Measurements from ENCODE around the gene MTR. TPM values are rescaled to one million over a fixed set of nuclear protein-coding genes. Genes with fewer than 3 reads are reported as not detected.

Gene MTR
- total and polyA plus RNA-seq, 2 donors (not counting 1 experiment from before 2014, with no cell fraction given) = 9.9 to 49.1 TPM

DNA sequence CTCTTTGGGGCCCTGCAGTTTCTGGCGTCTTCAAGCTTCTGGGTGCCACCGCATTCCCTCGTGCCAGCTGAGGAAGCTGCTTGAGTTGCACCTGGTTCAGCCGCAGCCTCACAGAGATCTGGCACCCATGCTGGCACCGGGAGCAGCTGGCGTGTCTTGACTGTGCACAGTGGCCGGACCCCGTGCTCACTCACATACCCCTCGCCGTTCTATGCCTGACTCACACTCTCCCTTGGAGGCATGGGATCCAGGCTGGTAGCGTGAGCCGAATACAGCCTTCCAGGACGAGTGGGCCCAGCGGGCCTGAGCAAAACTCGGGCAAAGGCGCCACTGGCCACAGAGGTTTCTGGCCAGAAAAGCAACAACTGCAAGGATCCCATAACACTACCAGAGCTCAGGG lies 8.6 kb upstream of the MTR start:
- Mint-ChIP-seq H3K4me1 (no peaks in the 10 kb centered on the region), H3K4me3 (no peak overlapping the region), H3K9me3 (ENCODE audit: insufficient read depth) (no peaks in the 10 kb centered on the region), H3K27ac (no peak overlapping the region), H3K27me3 (peaks cover 20% of the 10 kb centered on the region)
- no peak overlapping the region for H3K27ac ChIP-seq (ENCODE audit: low read length in 2 of 2)
- H3K79me2 ChIP-seq (ENCODE audit: control insufficient read depth, insufficient read depth, low read length) = no peaks in the 10 kb centered on the region
- H3K9me3 ChIP-seq (ENCODE audit: control extremely low read depth in 1 of 3, control insufficient read depth in 2 of 3, insufficient read depth in 1 of 3, low read length in 2 of 3) = peaks cover 0 to 19% (median 0%) of the 10 kb centered on the region in 3 donors
- no peaks in the 10 kb centered on the region for H4K20me1 ChIP-seq (ENCODE audit: control insufficient read depth, insufficient read depth, low read length, poor library complexity, severe bottlenecking)
- no peak overlapping the region for H3K9ac ChIP-seq (ENCODE audit: low read length)
- H3K36me3 ChIP-seq (replicated peaks in 1 of 2; ENCODE audit: control extremely low read depth in 1 of 2, control insufficient read depth in 1 of 2, extremely low read depth in 1 of 2, insufficient read depth in 2 of 2, low read length in 1 of 2) = no peaks in the 10 kb centered on the region
- H3K4me1 ChIP-seq (ENCODE audit: control insufficient read depth in 2 of 2, insufficient read depth in 2 of 2, low read length in 2 of 2) = no peaks in the 10 kb centered on the region
- 97% methylated on average over 11 of the region's 16 CpGs for WGBS (ENCODE audit: insufficient coverage)
- TF ChIP-seq EZH2 (IDR thresholded peaks at IDR 0.05; ENCODE audit: borderline replicate concordance, insufficient read depth, low read depth, low read length, poor library complexity, severe bottlenecking) = no peak
- TF ChIP-seq, protein P1, sequence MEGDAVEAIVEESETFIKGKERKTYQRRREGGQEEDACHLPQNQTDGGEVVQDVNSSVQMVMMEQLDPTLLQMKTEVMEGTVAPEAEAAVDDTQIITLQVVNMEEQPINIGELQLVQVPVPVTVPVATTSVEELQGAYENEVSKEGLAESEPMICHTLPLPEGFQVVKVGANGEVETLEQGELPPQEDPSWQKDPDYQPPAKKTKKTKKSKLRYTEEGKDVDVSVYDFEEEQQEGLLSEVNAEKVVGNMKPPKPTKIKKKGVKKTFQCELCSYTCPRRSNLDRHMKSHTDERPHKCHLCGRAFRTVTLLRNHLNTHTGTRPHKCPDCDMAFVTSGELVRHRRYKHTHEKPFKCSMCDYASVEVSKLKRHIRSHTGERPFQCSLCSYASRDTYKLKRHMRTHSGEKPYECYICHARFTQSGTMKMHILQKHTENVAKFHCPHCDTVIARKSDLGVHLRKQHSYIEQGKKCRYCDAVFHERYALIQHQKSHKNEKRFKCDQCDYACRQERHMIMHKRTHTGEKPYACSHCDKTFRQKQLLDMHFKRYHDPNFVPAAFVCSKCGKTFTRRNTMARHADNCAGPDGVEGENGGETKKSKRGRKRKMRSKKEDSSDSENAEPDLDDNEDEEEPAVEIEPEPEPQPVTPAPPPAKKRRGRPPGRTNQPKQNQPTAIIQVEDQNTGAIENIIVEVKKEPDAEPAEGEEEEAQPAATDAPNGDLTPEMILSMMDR (IDR thresholded peaks at IDR 0.05) = no peak
- DNase-seq (no peak), ATAC-seq (ENCODE audit: low read depth) (no peak)
- intact Hi-C loops (cut with micrococcal nuclease) = no loop called here
- no peak overlapping the region for H3K4me2 ChIP-seq (replicated peaks; ENCODE audit: low read depth, low read length, poor library complexity, severe bottlenecking)
- H3K4me3 ChIP-seq (ENCODE audit: control extremely low read depth in 1 of 5, extremely low read depth in 1 of 5, insufficient read depth in 1 of 5, low read depth in 2 of 5, low read length in 4 of 5) = no peak overlapping the region
- peaks cover 0 to 6% (median 0%) of the 10 kb centered on the region in 4 experiments for H3K27me3 ChIP-seq (replicated peaks in 1 of 4; ENCODE audit: control extremely low read depth in 1 of 4, control insufficient read depth in 3 of 4, insufficient read depth in 4 of 4, low read length in 3 of 4)
- H2AFZ ChIP-seq (ENCODE audit: insufficient read depth, low read depth, low read length, poor library complexity, severe bottlenecking) = no peak overlapping the region
- ChIA-PET POLR2A (no interaction called here), CTCF (no interaction called here)

DNA sequence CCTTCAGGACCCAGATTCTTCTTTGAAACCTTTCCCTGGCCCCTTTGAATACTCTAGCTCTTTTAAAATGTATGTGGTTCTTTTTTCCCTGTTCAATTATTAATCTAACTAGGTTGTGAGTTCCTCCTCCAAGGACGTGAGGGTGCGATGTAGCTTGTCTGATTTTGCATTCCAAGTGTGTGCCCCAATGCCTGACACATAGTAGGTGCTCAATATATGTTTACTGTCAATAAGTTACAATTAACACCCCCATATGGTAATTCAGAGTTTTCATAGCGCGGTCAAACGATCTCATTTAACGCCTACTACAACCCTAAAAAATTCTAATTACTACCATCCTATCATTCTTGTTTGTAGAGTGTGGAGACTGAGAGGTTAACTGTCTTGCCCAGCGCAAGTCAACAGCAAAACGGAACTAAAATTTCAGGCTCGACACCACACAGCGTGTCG lies 482 bp upstream of the MTR start:
- Histone ChIP-seq H2AFZ (ENCODE audit: insufficient read depth, low read depth, low read length, poor library complexity, severe bottlenecking) (peak overlapping the region; percentile 94), H3K27me3 (replicated peaks in 1 of 4; ENCODE audit: control extremely low read depth in 1 of 4, control insufficient read depth in 3 of 4, insufficient read depth in 4 of 4, low read length in 3 of 4) (peaks cover 0 to 2% (median 0%) of the 10 kb centered on the region in 4 experiments), H3K4me3 (ENCODE audit: control extremely low read depth in 1 of 5, extremely low read depth in 1 of 5, insufficient read depth in 1 of 5, low read depth in 2 of 5, low read length in 4 of 5) (peak overlapping the region; percentile 82 to 96 (median 93)), H3K9ac (ENCODE audit: low read length) (peak overlapping the region; percentile 99), H3K79me2 (ENCODE audit: control insufficient read depth, insufficient read depth, low read length) (peaks cover 38% of the 10 kb centered on the region), H3K9me3 (ENCODE audit: control extremely low read depth in 1 of 3, control insufficient read depth in 2 of 3, insufficient read depth in 1 of 3, low read length in 2 of 3) (no peaks in the 10 kb centered on the region), H4K20me1 (ENCODE audit: control insufficient read depth, insufficient read depth, low read length, poor library complexity, severe bottlenecking) (no peaks in the 10 kb centered on the region), H3K4me1 (ENCODE audit: control insufficient read depth in 2 of 2, insufficient read depth in 2 of 2, low read length in 2 of 2) (peaks cover 14% of the 10 kb centered on the region in 2 donors), H3K36me3 (replicated peaks in 1 of 2; ENCODE audit: control extremely low read depth in 1 of 2, control insufficient read depth in 1 of 2, extremely low read depth in 1 of 2, insufficient read depth in 2 of 2, low read length in 1 of 2) (no peaks in the 10 kb centered on the region), H3K27ac (ENCODE audit: low read length in 2 of 2) (peak overlapping the region; percentile 88 to 95), H3K4me2 (replicated peaks; ENCODE audit: low read depth, low read length, poor library complexity, severe bottlenecking) (peak overlapping the region; percentile 94)
- intact Hi-C loops (cut with micrococcal nuclease) = loop anchor here (1.0 to 10.0 kb wide), 6 partner anchors 190 to 1470 kb away; partner anchors contain the start of genes ARID4B, GGPS1, HEATR1 and LYST
- ATAC-seq (ENCODE audit: low read depth) = no peak
- POLR2A ChIA-PET = interaction anchor here (1.4 kb wide), 1 partner anchor 190 kb away, joined by 4 read pairs; the partner anchor contains the start of gene HEATR1
- H3K27me3 Mint-ChIP-seq = peaks cover 22% of the 10 kb centered on the region
- WGBS (ENCODE audit: insufficient coverage) = 0% methylated on average over 4 of the region's 11 CpGs
- no peak for DNase-seq
- H3K27ac Mint-ChIP-seq = peak overlapping the region; percentile 88
- CTCF ChIA-PET = interaction anchor here (1.7 kb wide), 1 partner anchor 190 kb away, joined by 7 read pairs; the partner anchor contains the start of gene HEATR1
- peaks cover 30% of the 10 kb centered on the region for H3K4me1 Mint-ChIP-seq
- no peaks in the 10 kb centered on the region for H3K9me3 Mint-ChIP-seq (ENCODE audit: insufficient read depth)
- peak overlapping the region; percentile 88 for H3K4me3 Mint-ChIP-seq
- TF ChIP-seq, protein P1 (IDR thresholded peaks at IDR 0.05) = no peak
- no peak for TF ChIP-seq EZH2 (IDR thresholded peaks at IDR 0.05; ENCODE audit: borderline replicate concordance, insufficient read depth, low read depth, low read length, poor library complexity, severe bottlenecking)
